ENCODE data around the gene PRR3. TPM values are rescaled to one million over a fixed set of nuclear protein-coding genes. Genes with fewer than 3 reads are reported as not detected.
"Not testable (repeated sequence)": the region's sequence is repeated elsewhere in the genome, so short reads cannot be mapped to it uniquely, and the experiment has no call there.

Gene PRR3, protein sequence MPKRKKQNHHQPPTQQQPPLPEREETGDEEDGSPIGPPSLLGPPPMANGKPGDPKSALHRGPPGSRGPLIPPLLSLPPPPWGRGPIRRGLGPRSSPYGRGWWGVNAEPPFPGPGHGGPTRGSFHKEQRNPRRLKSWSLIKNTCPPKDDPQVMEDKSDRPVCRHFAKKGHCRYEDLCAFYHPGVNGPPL
- 10 to 100 TPM; 16.0 to 22.2 TPM for total RNA-seq

- POLR2A ChIA-PET: interaction anchor here (0.6 to 1.7 kb wide), 3 partner anchors 13 to 101 kb away, joined by 3 to 8 read pairs (median 3); partner anchors contain the start of gene ABCF1
- no peaks in the 10 kb centered on the region for H3K27me3 Mint-ChIP-seq
- H3K27ac Mint-ChIP-seq: peak within 1 kb of the TSS; percentile 99
- peaks cover 39% of the 10 kb centered on the region for H3K4me1 Mint-ChIP-seq
- CTCF ChIA-PET: interaction anchor here (1.1 to 6.0 kb wide), 5 partner anchors 12 to 530 kb away, joined by 3 to 44 read pairs (median 3); no protein-coding TSS in a partner anchor
- no peaks in the 10 kb centered on the region for H3K9me3 Mint-ChIP-seq
- peaks cover 38% of the 10 kb centered on the region for H3K36me3 Mint-ChIP-seq (ENCODE audit: low read depth)
- peak; percentile 94 for DNase-seq
- H3K4me3 Mint-ChIP-seq: peak within 1 kb of the TSS; percentile 96
These were observed at the start of gene PRR3 for GRCh38 chr6:30556906-30557682. PRR3 (plus strand) TSS chr6:30557295; CDS start chr6:30557345, 50 bp downstream.

GRCh38 chr6:30507849-30508827 is 49.0 kb upstream of the PRR3 start:
- H3K27ac Mint-ChIP-seq: peak overlapping the region; percentile 90
- peaks cover 4% of the 10 kb centered on the region for H3K9me3 Mint-ChIP-seq
- no peak for DNase-seq
- POLR2A ChIA-PET: interaction anchor here (0.6 kb wide), 1 partner anchor 105 kb away, joined by 3 read pairs; no protein-coding TSS in a partner anchor
- peaks cover 51% of the 10 kb centered on the region for H3K4me1 Mint-ChIP-seq
- peaks cover 5% of the 10 kb centered on the region for H3K36me3 Mint-ChIP-seq (ENCODE audit: low read depth)
- no peaks in the 10 kb centered on the region for H3K27me3 Mint-ChIP-seq
- CTCF ChIA-PET: interaction anchor here (0.6 to 1.8 kb wide), 6 partner anchors 7 to 304 kb away, joined by 4 to 10 read pairs (median 5); no protein-coding TSS in a partner anchor
- peak overlapping the region; percentile 71 for H3K4me3 Mint-ChIP-seq

GRCh38 chr6:30508890-30509736 is 48.0 kb upstream of the PRR3 start:
- Mint-ChIP-seq H3K4me3 (peak overlapping the region; percentile 71), H3K4me1 (peaks cover 51% of the 10 kb centered on the region), H3K27me3 (no peaks in the 10 kb centered on the region), H3K27ac (peak overlapping the region; percentile 90), H3K36me3 (ENCODE audit: low read depth) (peaks cover 5% of the 10 kb centered on the region), H3K9me3 (peaks cover 4% of the 10 kb centered on the region)
- ChIA-PET POLR2A (interaction anchor here (0.6 to 1.0 kb wide), 3 partner anchors 8 to 104 kb away, joined by 3 to 4 read pairs (median 3); no protein-coding TSS in a partner anchor), CTCF (interaction anchor here (0.6 to 3.8 kb wide), 13 partner anchors 8 to 303 kb away, joined by 3 to 15 read pairs (median 5); no protein-coding TSS in a partner anchor)
- DNase-seq: peak; percentile 68

GRCh38 chr6:30510419-30511168 is 46.5 kb upstream of the PRR3 start:
- ChIA-PET CTCF (interaction anchor here (1.1 to 3.8 kb wide), 7 partner anchors 11 to 44 kb away, joined by 3 to 15 read pairs (median 6); no protein-coding TSS in a partner anchor), POLR2A (interaction anchor here (0.6 kb wide), 1 partner anchor 17 kb away, joined by 3 read pairs; no protein-coding TSS in a partner anchor)
- H3K4me3 Mint-ChIP-seq: peak overlapping the region; percentile 41
- DNase-seq: no peak
- H3K9me3 Mint-ChIP-seq: peaks cover 4% of the 10 kb centered on the region
- peak overlapping the region; percentile 73 for H3K27ac Mint-ChIP-seq
- H3K27me3 Mint-ChIP-seq: no peaks in the 10 kb centered on the region
- peaks cover 63% of the 10 kb centered on the region for H3K4me1 Mint-ChIP-seq
- H3K36me3 Mint-ChIP-seq (ENCODE audit: low read depth): peaks cover 7% of the 10 kb centered on the region

DNA sequence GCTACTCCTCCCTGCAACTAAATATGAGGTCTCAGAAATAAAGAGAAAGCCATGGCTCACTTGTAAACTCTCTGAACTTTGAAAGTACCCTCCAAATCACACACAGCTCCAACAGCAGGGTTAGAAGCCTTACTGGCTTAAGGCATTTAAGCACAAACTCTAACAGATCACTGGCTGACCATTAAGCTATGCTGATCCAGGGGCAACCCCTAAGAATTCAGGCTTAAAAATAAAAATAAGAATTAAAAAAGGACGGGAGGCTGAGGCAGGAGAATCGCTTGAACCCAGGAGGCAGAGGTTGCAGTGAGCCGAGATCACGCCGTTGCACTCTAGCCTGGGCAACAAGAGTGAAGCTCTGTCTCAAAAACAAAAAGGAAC is 45.9 kb upstream of the PRR3 start:
- POLR2A ChIA-PET: interaction anchor here (0.6 kb wide), 1 partner anchor 17 kb away, joined by 3 read pairs; no protein-coding TSS in a partner anchor
- H3K4me1 Mint-ChIP-seq: peaks cover 66% of the 10 kb centered on the region

DNA sequence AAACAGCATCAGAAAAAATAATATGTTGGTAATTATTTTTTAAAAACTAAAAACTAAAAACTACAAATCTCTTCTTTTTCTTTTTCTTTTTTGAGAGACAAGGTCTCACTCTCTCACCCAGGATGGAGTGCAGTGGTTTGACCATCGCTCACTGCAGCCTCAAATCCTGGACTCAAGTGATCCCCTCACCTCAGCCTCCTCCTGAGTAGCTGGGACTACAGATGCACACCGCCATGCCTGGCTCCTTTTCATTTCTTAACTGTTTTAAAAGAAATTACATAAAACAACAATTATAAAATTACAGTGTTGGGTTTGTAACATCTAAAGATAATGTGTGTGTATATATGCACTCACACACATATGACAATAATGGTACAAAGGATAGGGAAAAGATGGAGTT is 43.6 kb upstream of the PRR3 start:
- H3K27ac Mint-ChIP-seq: no peak overlapping the region
- H3K4me3 Mint-ChIP-seq: no peak overlapping the region
- peaks cover 63% of the 10 kb centered on the region for H3K4me1 Mint-ChIP-seq
- H3K27me3 Mint-ChIP-seq: no peaks in the 10 kb centered on the region
- H3K36me3 Mint-ChIP-seq (ENCODE audit: low read depth): peaks cover 10% of the 10 kb centered on the region
- DNase-seq: no peak
- H3K9me3 Mint-ChIP-seq: peaks cover 3% of the 10 kb centered on the region
- POLR2A ChIA-PET: no interaction called here
- CTCF ChIA-PET: interaction anchor here (2.0 to 2.5 kb wide), 2 partner anchors 19 to 29 kb away, joined by 5 to 6 read pairs; no protein-coding TSS in a partner anchor

More for the DNA sequence above, 45.9 kb upstream of the PRR3 start:
- Mint-ChIP-seq H3K4me3 (peak overlapping the region; percentile 41), H3K27ac (peak overlapping the region; percentile 73), H3K36me3 (ENCODE audit: low read depth) (peaks cover 5% of the 10 kb centered on the region), H3K9me3 (peaks cover 3% of the 10 kb centered on the region), H3K27me3 (no peaks in the 10 kb centered on the region)
- no peak for DNase-seq
- CTCF ChIA-PET: interaction anchor here (1.1 to 3.8 kb wide), 6 partner anchors 11 to 44 kb away, joined by 3 to 15 read pairs (median 8); no protein-coding TSS in a partner anchor

- no peaks in the 10 kb centered on the region for H3K27me3 Mint-ChIP-seq
- CTCF ChIA-PET: no interaction called here
- peaks cover 18% of the 10 kb centered on the region for H3K36me3 Mint-ChIP-seq (ENCODE audit: low read depth)
- H3K27ac Mint-ChIP-seq: peak overlapping the region; percentile 99
- DNase-seq: no peak
- H3K4me3 Mint-ChIP-seq: peak overlapping the region; percentile 84
- H3K4me1 Mint-ChIP-seq: peaks cover 56% of the 10 kb centered on the region
- H3K9me3 Mint-ChIP-seq: peaks cover 10% of the 10 kb centered on the region
- POLR2A ChIA-PET: no interaction called here
These were observed 42.0 kb upstream of the PRR3 start for GRCh38 chr6:30515106-30515505.

DNA sequence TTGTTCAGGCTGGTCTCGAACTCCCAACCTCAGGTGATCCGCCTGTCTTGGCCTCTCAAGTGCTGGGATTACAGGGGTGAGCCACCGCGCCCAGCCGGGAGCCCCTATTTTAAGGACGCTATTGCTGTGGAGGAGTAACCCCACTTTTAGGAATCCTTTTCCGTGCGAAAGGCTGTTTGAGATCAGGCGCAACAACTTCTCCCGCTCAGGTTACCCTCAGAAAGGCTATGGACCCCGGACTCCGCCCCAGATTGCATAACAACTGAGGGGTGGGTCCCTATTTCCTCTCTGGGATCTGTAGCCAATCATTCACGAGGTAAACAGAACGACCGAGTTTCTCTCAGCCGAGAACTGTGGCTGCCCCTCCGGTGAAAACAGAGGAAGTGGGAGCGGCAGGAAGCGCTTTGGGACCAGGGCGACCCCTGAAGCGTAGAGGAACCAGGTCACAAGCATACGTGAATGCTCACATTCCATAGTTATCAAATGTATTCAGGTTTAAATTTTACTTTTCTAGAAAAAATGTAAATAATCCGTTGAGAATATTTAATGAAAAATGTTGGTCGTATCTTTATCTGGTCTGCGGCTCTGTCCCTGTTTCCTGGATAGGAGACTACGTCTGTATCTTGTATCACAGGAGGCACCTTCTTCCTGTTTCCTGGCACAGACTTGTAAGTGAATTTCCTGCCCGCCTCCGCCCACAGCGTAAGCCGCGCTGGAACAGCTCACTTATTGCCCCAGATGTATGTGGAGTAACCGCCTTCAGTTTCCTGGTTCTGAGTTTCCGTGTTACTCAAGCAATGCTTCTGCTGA is 40.9 kb upstream of the PRR3 start:
- Mint-ChIP-seq H3K27me3 (no peaks in the 10 kb centered on the region), H3K4me1 (peaks cover 52% of the 10 kb centered on the region), H3K9me3 (peaks cover 14% of the 10 kb centered on the region), H3K27ac (peak overlapping the region; percentile 99), H3K4me3 (peak overlapping the region; percentile 84), H3K36me3 (ENCODE audit: low read depth) (peaks cover 24% of the 10 kb centered on the region)
- CTCF ChIA-PET: interaction anchor here (0.5 to 1.3 kb wide), 4 partner anchors 11 to 71 kb away, joined by 3 to 4 read pairs (median 3); no protein-coding TSS in a partner anchor
- peak; percentile 95 for DNase-seq
- POLR2A ChIA-PET: interaction anchor here (0.5 to 1.2 kb wide), 3 partner anchors 22 to 26 kb away, joined by 3 to 19 read pairs (median 11); no protein-coding TSS in a partner anchor

GRCh38 chr6:30516754-30517076 is 40.4 kb upstream of the PRR3 start:
- H3K27ac Mint-ChIP-seq: peak overlapping the region; percentile 99
- POLR2A ChIA-PET: interaction anchor here (0.7 to 1.2 kb wide), 2 partner anchors 23 to 25 kb away, joined by 11 to 19 read pairs; no protein-coding TSS in a partner anchor
- H3K9me3 Mint-ChIP-seq: peaks cover 14% of the 10 kb centered on the region
- H3K4me3 Mint-ChIP-seq: peak overlapping the region; percentile 84
- peaks cover 24% of the 10 kb centered on the region for H3K36me3 Mint-ChIP-seq (ENCODE audit: low read depth)
- not testable (repeated sequence) for DNase-seq, H3K27me3 Mint-ChIP-seq
- H3K4me1 Mint-ChIP-seq: peaks cover 50% of the 10 kb centered on the region
- CTCF ChIA-PET: interaction anchor here (1.0 to 1.3 kb wide), 3 partner anchors 11 to 27 kb away, joined by 3 to 4 read pairs (median 3); no protein-coding TSS in a partner anchor
